ENCODE measurements around the gene MRPS35.

The MRPS35 gene

GRCh38 chr12:27711967-27712366 is 1.3 kb downstream of the MRPS35 start:
- Histone ChIP-seq H2AFZ (ENCODE audit: low read depth, low read length) (no peak overlapping the region), H3K4me2 (ENCODE audit: low read length, poor library complexity, severe bottlenecking) (peak overlapping the region; percentile 51), H2BK5ac (ENCODE audit: low read depth, low read length, poor library complexity, severe bottlenecking) (no peak overlapping the region), H3K4me1 (ENCODE audit: control insufficient read depth, insufficient read depth, low read depth, low read length) (peaks cover 6% of the 10 kb centered on the region), H4K8ac (ENCODE audit: low read length) (no peak overlapping the region), H3K14ac (ENCODE audit: low read length in 2 of 2) (no peak overlapping the region), H2BK12ac (ENCODE audit: low read length in 2 of 2) (no peak overlapping the region), H3K23ac (ENCODE audit: low read length in 2 of 2) (no peak overlapping the region), H3K9me3 (ENCODE audit: control insufficient read depth, low read length) (no peaks in the 10 kb centered on the region), H2BK15ac (ENCODE audit: low read depth, poor library complexity, severe bottlenecking) (no peak overlapping the region), H3K36me3 (ENCODE audit: control insufficient read depth in 1 of 2, insufficient read depth in 2 of 2, low read depth in 1 of 2, low read length in 2 of 2) (peaks cover 14 to 30% of the 10 kb centered on the region in 2 experiments), H3K79me1 (replicated peaks; ENCODE audit: low read length, poor library complexity, severe bottlenecking) (peaks cover 11% of the 10 kb centered on the region), H3K27ac (ENCODE audit: low read length, poor library complexity, severe bottlenecking) (no peak overlapping the region), H3K4ac (ENCODE audit: low read depth in 1 of 2, low read length in 2 of 2) (no peak overlapping the region), H4K91ac (ENCODE audit: low read length) (no peak overlapping the region), H2AK5ac (ENCODE audit: low read length, severe bottlenecking) (peak overlapping the region; percentile 60), H3K18ac (ENCODE audit: low read depth in 1 of 2, low read length in 2 of 2) (no peak overlapping the region), H3K9ac (ENCODE audit: low read length) (peak overlapping the region; percentile 97), H2BK120ac (ENCODE audit: low read depth, low read length) (no peak overlapping the region), H3K27me3 (ENCODE audit: control insufficient read depth in 1 of 2, insufficient read depth in 1 of 2, low read length in 2 of 2) (no peaks in the 10 kb centered on the region), H3K4me3 (ENCODE audit: insufficient read depth in 1 of 2, low read depth in 1 of 2, low read length in 2 of 2) (peak overlapping the region in 1 of 2 experiments; percentile 99)
- DNase-seq = no peak
- 95% methylated on average over 2 of the region's 2 CpGs for WGBS

DNA sequence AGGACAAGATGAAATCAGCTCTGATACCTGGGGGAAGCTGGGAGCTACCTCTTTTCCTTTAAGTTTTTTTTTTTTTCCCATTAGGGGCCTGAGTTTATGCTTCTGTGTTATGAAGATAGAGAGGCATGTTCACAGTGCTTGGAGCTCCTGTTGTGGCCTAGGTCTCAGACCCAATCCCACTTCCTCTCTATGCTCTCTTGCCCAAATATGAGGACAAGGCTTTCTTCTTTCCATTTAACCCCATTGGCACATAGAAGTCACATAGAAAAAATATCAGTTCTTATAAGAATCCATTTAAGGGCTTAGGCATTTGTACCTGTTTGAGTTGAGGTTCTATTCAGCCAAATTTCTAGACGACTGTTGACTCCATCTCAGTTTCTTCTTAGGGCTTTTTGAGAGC is 12.6 kb downstream of the MRPS35 start:
- Histone ChIP-seq H3K18ac (ENCODE audit: low read depth in 1 of 2, low read length in 2 of 2) (no peak overlapping the region), H3K9me3 (ENCODE audit: control insufficient read depth, low read length) (no peaks in the 10 kb centered on the region), H2AK5ac (ENCODE audit: low read length, severe bottlenecking) (no peak overlapping the region), H2BK12ac (ENCODE audit: low read length in 2 of 2) (no peak overlapping the region), H3K27me3 (ENCODE audit: control insufficient read depth in 1 of 2, insufficient read depth in 1 of 2, low read length in 2 of 2) (no peaks in the 10 kb centered on the region), H3K9ac (ENCODE audit: low read length) (no peak overlapping the region), H3K4me2 (ENCODE audit: low read length, poor library complexity, severe bottlenecking) (no peak overlapping the region), H3K36me3 (ENCODE audit: control insufficient read depth in 1 of 2, insufficient read depth in 2 of 2, low read depth in 1 of 2, low read length in 2 of 2) (peaks cover 10 to 85% of the 10 kb centered on the region in 2 experiments), H2AFZ (ENCODE audit: low read depth, low read length) (no peak overlapping the region), H2BK15ac (ENCODE audit: low read depth, poor library complexity, severe bottlenecking) (no peak overlapping the region), H3K79me1 (replicated peaks; ENCODE audit: low read length, poor library complexity, severe bottlenecking) (peaks cover 9% of the 10 kb centered on the region), H2BK5ac (ENCODE audit: low read depth, low read length, poor library complexity, severe bottlenecking) (no peak overlapping the region), H3K4me1 (ENCODE audit: control insufficient read depth, insufficient read depth, low read depth, low read length) (no peaks in the 10 kb centered on the region), H4K8ac (ENCODE audit: low read length) (no peak overlapping the region), H3K4me3 (ENCODE audit: insufficient read depth in 1 of 2, low read depth in 1 of 2, low read length in 2 of 2) (no peak overlapping the region), H3K23ac (ENCODE audit: low read length in 2 of 2) (no peak overlapping the region), H3K4ac (ENCODE audit: low read depth in 1 of 2, low read length in 2 of 2) (no peak overlapping the region), H3K14ac (ENCODE audit: low read length in 2 of 2) (no peak overlapping the region), H3K27ac (ENCODE audit: low read length, poor library complexity, severe bottlenecking) (no peak overlapping the region), H4K91ac (ENCODE audit: low read length) (no peak overlapping the region), H2BK120ac (ENCODE audit: low read depth, low read length) (no peak overlapping the region)
- WGBS = no CpG with 5 or more reads among the region's 1 CpG
- DNase-seq = no peak

DNA sequence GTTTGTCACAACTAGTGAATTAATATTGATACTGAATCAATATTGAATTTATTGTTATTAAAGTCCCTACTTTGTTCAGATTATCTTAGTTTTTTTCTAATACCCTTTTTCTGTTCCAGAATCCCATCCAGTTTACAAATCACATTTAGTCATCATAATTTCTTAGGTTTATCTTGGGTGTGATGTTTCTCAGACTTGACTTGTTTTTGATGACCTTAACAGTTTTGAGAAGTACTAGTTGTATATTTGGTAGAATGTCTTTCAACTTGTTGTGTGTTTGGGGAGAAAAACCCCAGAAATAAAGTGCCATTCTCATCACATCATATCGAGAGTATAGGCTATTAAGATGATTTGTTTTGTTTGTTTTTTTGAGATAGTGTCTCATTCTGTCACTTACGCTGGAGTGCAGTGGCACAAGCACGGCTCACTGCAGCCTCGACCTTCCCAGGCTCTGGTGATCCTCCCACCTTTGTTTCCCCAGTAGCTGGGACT is 19.5 kb downstream of the MRPS35 start:
- H2AK5ac ChIP-seq (ENCODE audit: low read length, severe bottlenecking) = no peak overlapping the region
- H3K18ac ChIP-seq (ENCODE audit: low read depth in 1 of 2, low read length in 2 of 2) = no peak overlapping the region
- H3K4me2 ChIP-seq (ENCODE audit: low read length, poor library complexity, severe bottlenecking) = no peak overlapping the region
- H3K4me1 ChIP-seq (ENCODE audit: control insufficient read depth, insufficient read depth, low read depth, low read length) = no peaks in the 10 kb centered on the region
- H3K4ac ChIP-seq (ENCODE audit: low read depth in 1 of 2, low read length in 2 of 2) = no peak overlapping the region
- H3K9ac ChIP-seq (ENCODE audit: low read length) = no peak overlapping the region
- no peak overlapping the region for H3K23ac ChIP-seq (ENCODE audit: low read length in 2 of 2)
- H2BK120ac ChIP-seq (ENCODE audit: low read depth, low read length) = no peak overlapping the region
- peaks cover 10% of the 10 kb centered on the region for H3K79me1 ChIP-seq (replicated peaks; ENCODE audit: low read length, poor library complexity, severe bottlenecking)
- no peak overlapping the region for H3K14ac ChIP-seq (ENCODE audit: low read length in 2 of 2)
- no peak overlapping the region for H2BK12ac ChIP-seq (ENCODE audit: low read length in 2 of 2)
- no peak overlapping the region for H2BK5ac ChIP-seq (ENCODE audit: low read depth, low read length, poor library complexity, severe bottlenecking)
- H2BK15ac ChIP-seq (ENCODE audit: low read depth, poor library complexity, severe bottlenecking) = no peak overlapping the region
- H4K91ac ChIP-seq (ENCODE audit: low read length) = no peak overlapping the region
- peaks cover 14 to 61% of the 10 kb centered on the region in 2 experiments for H3K36me3 ChIP-seq (ENCODE audit: control insufficient read depth in 1 of 2, insufficient read depth in 2 of 2, low read depth in 1 of 2, low read length in 2 of 2)
- no peak overlapping the region for H3K27ac ChIP-seq (ENCODE audit: low read length, poor library complexity, severe bottlenecking)
- no peak for DNase-seq
- H3K4me3 ChIP-seq (ENCODE audit: insufficient read depth in 1 of 2, low read depth in 1 of 2, low read length in 2 of 2) = no peak overlapping the region
- H2AFZ ChIP-seq (ENCODE audit: low read depth, low read length) = no peak overlapping the region
- WGBS = 96% methylated on average over 4 of the region's 4 CpGs
- H3K9me3 ChIP-seq (ENCODE audit: control insufficient read depth, low read length) = no peaks in the 10 kb centered on the region
- H3K27me3 ChIP-seq (ENCODE audit: control insufficient read depth in 1 of 2, insufficient read depth in 1 of 2, low read length in 2 of 2) = no peaks in the 10 kb centered on the region
- no peak overlapping the region for H4K8ac ChIP-seq (ENCODE audit: low read length)

- no peak for DNase-seq
- no peaks in the 10 kb centered on the region for H3K27me3 ChIP-seq (ENCODE audit: control insufficient read depth in 1 of 2, insufficient read depth in 1 of 2, low read length in 2 of 2)
- WGBS = 40% methylated on average over 1 of the region's 2 CpGs
These were observed 21.6 kb downstream of the MRPS35 start for GRCh38 chr12:27732281-27732680.

More at GRCh38 chr12:27732281-27732680, 21.6 kb downstream of the MRPS35 start:
- Histone ChIP-seq H3K18ac (ENCODE audit: low read depth in 1 of 2, low read length in 2 of 2) (no peak overlapping the region), H3K36me3 (ENCODE audit: control insufficient read depth in 1 of 2, insufficient read depth in 2 of 2, low read depth in 1 of 2, low read length in 2 of 2) (peaks cover 14 to 62% of the 10 kb centered on the region in 2 experiments), H3K9me3 (ENCODE audit: control insufficient read depth, low read length) (no peaks in the 10 kb centered on the region), H2BK5ac (ENCODE audit: low read depth, low read length, poor library complexity, severe bottlenecking) (no peak overlapping the region), H2AFZ (ENCODE audit: low read depth, low read length) (no peak overlapping the region), H3K9ac (ENCODE audit: low read length) (no peak overlapping the region), H3K79me1 (replicated peaks; ENCODE audit: low read length, poor library complexity, severe bottlenecking) (peaks cover 13% of the 10 kb centered on the region), H3K14ac (ENCODE audit: low read length in 2 of 2) (no peak overlapping the region), H3K27ac (ENCODE audit: low read length, poor library complexity, severe bottlenecking) (no peak overlapping the region), H2BK120ac (ENCODE audit: low read depth, low read length) (no peak overlapping the region), H2BK15ac (ENCODE audit: low read depth, poor library complexity, severe bottlenecking) (no peak overlapping the region), H3K23ac (ENCODE audit: low read length in 2 of 2) (no peak overlapping the region), H3K4me1 (ENCODE audit: control insufficient read depth, insufficient read depth, low read depth, low read length) (no peaks in the 10 kb centered on the region), H4K8ac (ENCODE audit: low read length) (no peak overlapping the region), H3K4me2 (ENCODE audit: low read length, poor library complexity, severe bottlenecking) (no peak overlapping the region), H2AK5ac (ENCODE audit: low read length, severe bottlenecking) (no peak overlapping the region), H3K4ac (ENCODE audit: low read depth in 1 of 2, low read length in 2 of 2) (no peak overlapping the region), H4K91ac (ENCODE audit: low read length) (no peak overlapping the region), H2BK12ac (ENCODE audit: low read length in 2 of 2) (no peak overlapping the region), H3K4me3 (ENCODE audit: insufficient read depth in 1 of 2, low read depth in 1 of 2, low read length in 2 of 2) (no peak overlapping the region)

Measured in mesenchymal stem cell (in vitro differentiated cells and primary cell).